HEK293 (cell line): ENCODE measurements around the gene KLHL14.
A peak's percentile ranks its signal among the peaks of the same experiment; 100 is the strongest.

ENCODE experiments used
- CTCF ChIA-PET: fragments of 350-600 bp; formaldehyde crosslinking; extraction: SDS; loops from one replicate; lab custom pipeline; 2021; ENCODE audit warnings: antibody characterized with exemption; lab: Yijun Ruan, JAX
- POLR2A ChIA-PET: fragments of 300-600 bp; formaldehyde crosslinking; extraction: SDS; loops from one replicate; lab custom pipeline; 2020; ENCODE audit warnings: antibody characterized with exemption, inconsistent platforms; lab: Yijun Ruan, JAX
- H3K27ac ChIP-seq: fragments of 200-500 bp; sonication (Bioruptor generic); 2 replicates; pipeline ENCODE4 v1.5.1; 2014; ENCODE audit warnings: low read depth, low read length, control low read depth, inconsistent platforms; ENCODE audit errors: extremely low read depth
- H3K36me3 ChIP-seq, 2 experiments: fragments of 200-500 bp in 1 of 2; sonication (Bioruptor generic) in 1 of 2; 1 replicate in 1 of 2; 2 replicates in 1 of 2; pipeline ENCODE4 v1.5.1; 2014 to 2017; ENCODE audit warnings: inconsistent platforms in 2 of 2, low read length in 2 of 2; ENCODE audit not compliant: control insufficient read depth in 2 of 2, insufficient read depth in 1 of 2
- H3K4me1 ChIP-seq: fragments of 200-500 bp; sonication (Bioruptor generic); 2 replicates; pipeline ENCODE4 v1.5.1; 2014; ENCODE audit warnings: mild to moderate bottlenecking, low read length, inconsistent platforms; ENCODE audit not compliant: control insufficient read depth, insufficient read depth
- H3K4me3 ChIP-seq: 2 replicates; pipeline ENCODE4 v1.5.1; 2011; ENCODE audit warnings: low read depth, mild to moderate bottlenecking, control low read depth, low read length, moderate library complexity
- H3K9me3 ChIP-seq: fragments of 200-500 bp; sonication (Bioruptor generic); 2 replicates; pipeline ENCODE4 v1.5.1; 2014; ENCODE audit warnings: low read depth, low read length, inconsistent platforms; ENCODE audit not compliant: control insufficient read depth, insufficient read depth
- GLI2 ChIP-seq: fragments of 450-650 bp; formaldehyde crosslinking; IDR thresholded peaks from 2 replicates; pipeline ENCODE4; 2017; ENCODE audit warnings: missing biosample characterization, missing genetic modification characterization, low read depth, borderline replicate concordance
- REPIN1 ChIP-seq: fragments of 450-650 bp; formaldehyde crosslinking; IDR thresholded peaks from 2 replicates; pipeline ENCODE4 v1.5.1; 2017; ENCODE audit warnings: missing biosample characterization, missing genetic modification characterization, low read depth
- TRIM28 ChIP-seq: IDR thresholded peaks from 2 replicates; pipeline ENCODE4 v1.6.1; 2011; ENCODE audit warnings: low read length, control low read depth, borderline replicate concordance
- ZBTB48 ChIP-seq: fragments of 450-650 bp; formaldehyde crosslinking; IDR thresholded peaks from 2 replicates; pipeline ENCODE4 v1.5.1; 2016; ENCODE audit warnings: missing biosample characterization, missing genetic modification characterization
- ZBTB7A ChIP-seq: fragments of 450-650 bp; formaldehyde crosslinking; IDR thresholded peaks from 2 replicates; pipeline ENCODE4 v1.5.1; 2016; ENCODE audit warnings: low read depth, missing biosample characterization, missing genetic modification characterization
- ZFP37 ChIP-seq: fragments of 450-650 bp; formaldehyde crosslinking; IDR thresholded peaks from 2 replicates; pipeline ENCODE4 v1.5.1; 2016; ENCODE audit warnings: missing biosample characterization, missing genetic modification characterization
- ZIC2 ChIP-seq: fragments of 450-650 bp; formaldehyde crosslinking; IDR thresholded peaks from 2 replicates; pipeline ENCODE4 v1.5.1; 2016; ENCODE audit warnings: missing biosample characterization, missing genetic modification characterization
- ZNF2 ChIP-seq: fragments of 450-650 bp; formaldehyde crosslinking; IDR thresholded peaks from 2 replicates; pipeline ENCODE4 v1.5.1; 2016; ENCODE audit warnings: missing biosample characterization, missing genetic modification characterization
- ZNF324 ChIP-seq: fragments of 450-650 bp; formaldehyde crosslinking; IDR thresholded peaks from 2 replicates; pipeline ENCODE4 v1.5.1; 2016; ENCODE audit warnings: missing biosample characterization, missing genetic modification characterization
- ZNF473 ChIP-seq: fragments of 450-650 bp; formaldehyde crosslinking; IDR thresholded peaks from 2 replicates; pipeline ENCODE4 v1.5.1; 2017; ENCODE audit warnings: missing biosample characterization, missing genetic modification characterization
- ZNF624 ChIP-seq: fragments of 450-650 bp; formaldehyde crosslinking; IDR thresholded peaks from 2 replicates; pipeline ENCODE4 v1.5.1; 2017; ENCODE audit warnings: missing biosample characterization, missing genetic modification characterization
- ZNF791 ChIP-seq: fragments of 450-650 bp; formaldehyde crosslinking; IDR thresholded peaks from 2 replicates; pipeline ENCODE4 v1.5.1; 2016; ENCODE audit warnings: missing biosample characterization, missing genetic modification characterization
- ZNF830 ChIP-seq: fragments of 450-650 bp; IDR thresholded peaks from 2 replicates; pipeline ENCODE4 v1.5.0; 2018; ENCODE audit warnings: missing biosample characterization, missing genetic modification characterization, low read depth, mild to moderate bottlenecking, moderate library complexity
- ZSCAN23 ChIP-seq: fragments of 450-650 bp; formaldehyde crosslinking; IDR thresholded peaks from 2 replicates; pipeline ENCODE4 v1.5.1; 2016; ENCODE audit warnings: missing biosample characterization, missing genetic modification characterization
- TF ChIP-seq, protein P1 (sequence below): fragments of 450-650 bp; formaldehyde crosslinking; IDR thresholded peaks from 2 replicates; pipeline ENCODE4 v1.5.1; 2017; ENCODE audit warnings: missing biosample characterization, missing genetic modification characterization
- TF ChIP-seq, protein P2 (sequence below): fragments of 450-650 bp; formaldehyde crosslinking; IDR thresholded peaks from 2 replicates; pipeline ENCODE4 v1.5.1; 2017; ENCODE audit warnings: missing biosample characterization, missing genetic modification characterization
- TF ChIP-seq, protein P3 (sequence below): fragments of 450-650 bp; formaldehyde crosslinking; IDR thresholded peaks from 2 replicates; pipeline ENCODE4 v1.5.1; 2017; ENCODE audit warnings: missing biosample characterization, missing genetic modification characterization
- TF ChIP-seq, protein P4 (sequence below): fragments of 450-650 bp; IDR thresholded peaks from 2 replicates; pipeline ENCODE4 v1.5.1; 2018; ENCODE audit warnings: missing biosample characterization, missing genetic modification characterization
- TF ChIP-seq, protein P5 (sequence below): fragments of 450-650 bp; formaldehyde crosslinking; IDR thresholded peaks from 2 replicates; pipeline ENCODE4 v1.5.1; 2017; ENCODE audit warnings: missing biosample characterization, missing genetic modification characterization
- TF ChIP-seq, protein P6 (sequence below): IDR thresholded peaks from 2 replicates; pipeline ENCODE4 v1.6.1; 2011; ENCODE audit warnings: mild to moderate bottlenecking, low read depth, low read length, borderline replicate concordance

Gene KLHL14

DNA sequence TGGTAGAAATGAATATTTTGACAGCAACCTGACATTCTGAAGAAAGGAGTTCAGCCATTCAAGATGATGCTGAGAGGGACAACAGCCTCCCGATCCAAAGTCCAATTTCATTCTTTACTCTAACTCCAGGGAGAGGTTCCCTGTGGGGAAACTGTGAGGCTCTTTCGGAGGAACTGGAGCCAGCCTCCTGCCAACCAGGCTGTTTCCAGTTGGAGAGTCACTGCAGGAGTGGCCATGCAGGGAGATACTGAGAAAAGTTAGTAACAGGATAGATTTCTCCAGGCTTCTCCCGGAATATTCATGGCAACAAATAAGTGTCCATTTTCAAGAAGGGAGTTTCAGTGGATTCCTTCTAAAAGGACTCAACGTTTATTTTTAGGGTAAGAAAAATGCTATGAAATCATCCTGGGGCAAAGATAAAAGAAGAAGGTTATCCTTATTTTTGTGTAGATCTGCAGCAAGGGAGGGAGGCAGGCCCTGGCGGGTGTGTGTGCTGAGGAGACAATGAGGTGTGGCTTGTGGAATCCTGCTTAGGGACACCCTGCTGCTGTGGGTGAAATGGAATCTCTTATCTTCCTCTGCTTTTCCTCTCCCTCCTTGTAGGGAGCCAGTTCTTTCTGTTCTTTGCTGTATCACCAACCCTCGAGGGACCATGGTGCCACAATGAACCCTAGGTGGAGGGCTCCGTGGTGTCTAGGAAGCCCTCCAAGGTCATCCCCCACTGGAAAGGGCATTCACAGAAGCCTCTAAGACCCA is 18.1 kb downstream of the KLHL14 start:
- CTCF ChIA-PET = interaction anchor here (0.6 to 1.3 kb wide), 2 partner anchors 40 to 114 kb away, joined by 3 to 5 read pairs; no protein-coding TSS in a partner anchor
- H3K9me3 ChIP-seq = no peaks in the 10 kb centered on the region
- TF ChIP-seq ZNF473 (tag by site-specific recombination) = no peak
- TF ChIP-seq ZBTB48 (tag by site-specific recombination) = 0 out of 2 replicates have a peak, but pooled peaks have one; percentile 47
- TF ChIP-seq, protein P1, sequence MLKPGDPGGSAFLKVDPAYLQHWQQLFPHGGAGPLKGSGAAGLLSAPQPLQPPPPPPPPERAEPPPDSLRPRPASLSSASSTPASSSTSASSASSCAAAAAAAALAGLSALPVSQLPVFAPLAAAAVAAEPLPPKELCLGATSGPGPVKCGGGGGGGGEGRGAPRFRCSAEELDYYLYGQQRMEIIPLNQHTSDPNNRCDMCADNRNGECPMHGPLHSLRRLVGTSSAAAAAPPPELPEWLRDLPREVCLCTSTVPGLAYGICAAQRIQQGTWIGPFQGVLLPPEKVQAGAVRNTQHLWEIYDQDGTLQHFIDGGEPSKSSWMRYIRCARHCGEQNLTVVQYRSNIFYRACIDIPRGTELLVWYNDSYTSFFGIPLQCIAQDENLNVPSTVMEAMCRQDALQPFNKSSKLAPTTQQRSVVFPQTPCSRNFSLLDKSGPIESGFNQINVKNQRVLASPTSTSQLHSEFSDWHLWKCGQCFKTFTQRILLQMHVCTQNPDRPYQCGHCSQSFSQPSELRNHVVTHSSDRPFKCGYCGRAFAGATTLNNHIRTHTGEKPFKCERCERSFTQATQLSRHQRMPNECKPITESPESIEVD (tag by site-specific recombination) = no peak
- TF ChIP-seq, protein P2, sequence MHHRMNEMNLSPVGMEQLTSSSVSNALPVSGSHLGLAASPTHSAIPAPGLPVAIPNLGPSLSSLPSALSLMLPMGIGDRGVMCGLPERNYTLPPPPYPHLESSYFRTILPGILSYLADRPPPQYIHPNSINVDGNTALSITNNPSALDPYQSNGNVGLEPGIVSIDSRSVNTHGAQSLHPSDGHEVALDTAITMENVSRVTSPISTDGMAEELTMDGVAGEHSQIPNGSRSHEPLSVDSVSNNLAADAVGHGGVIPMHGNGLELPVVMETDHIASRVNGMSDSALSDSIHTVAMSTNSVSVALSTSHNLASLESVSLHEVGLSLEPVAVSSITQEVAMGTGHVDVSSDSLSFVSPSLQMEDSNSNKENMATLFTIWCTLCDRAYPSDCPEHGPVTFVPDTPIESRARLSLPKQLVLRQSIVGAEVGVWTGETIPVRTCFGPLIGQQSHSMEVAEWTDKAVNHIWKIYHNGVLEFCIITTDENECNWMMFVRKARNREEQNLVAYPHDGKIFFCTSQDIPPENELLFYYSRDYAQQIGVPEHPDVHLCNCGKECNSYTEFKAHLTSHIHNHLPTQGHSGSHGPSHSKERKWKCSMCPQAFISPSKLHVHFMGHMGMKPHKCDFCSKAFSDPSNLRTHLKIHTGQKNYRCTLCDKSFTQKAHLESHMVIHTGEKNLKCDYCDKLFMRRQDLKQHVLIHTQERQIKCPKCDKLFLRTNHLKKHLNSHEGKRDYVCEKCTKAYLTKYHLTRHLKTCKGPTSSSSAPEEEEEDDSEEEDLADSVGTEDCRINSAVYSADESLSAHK = no peak
- TF ChIP-seq ZNF324 (tag by site-specific recombination) = no peak
- TF ChIP-seq ZIC2 (tag by site-specific recombination) = peak; percentile 46
- POLR2A ChIA-PET = no interaction called here
- H3K4me1 ChIP-seq = no peaks in the 10 kb centered on the region
- no peak overlapping the region for H3K27ac ChIP-seq
- H3K4me3 ChIP-seq = no peak overlapping the region
- no peaks in the 10 kb centered on the region for H3K36me3 ChIP-seq

DNA sequence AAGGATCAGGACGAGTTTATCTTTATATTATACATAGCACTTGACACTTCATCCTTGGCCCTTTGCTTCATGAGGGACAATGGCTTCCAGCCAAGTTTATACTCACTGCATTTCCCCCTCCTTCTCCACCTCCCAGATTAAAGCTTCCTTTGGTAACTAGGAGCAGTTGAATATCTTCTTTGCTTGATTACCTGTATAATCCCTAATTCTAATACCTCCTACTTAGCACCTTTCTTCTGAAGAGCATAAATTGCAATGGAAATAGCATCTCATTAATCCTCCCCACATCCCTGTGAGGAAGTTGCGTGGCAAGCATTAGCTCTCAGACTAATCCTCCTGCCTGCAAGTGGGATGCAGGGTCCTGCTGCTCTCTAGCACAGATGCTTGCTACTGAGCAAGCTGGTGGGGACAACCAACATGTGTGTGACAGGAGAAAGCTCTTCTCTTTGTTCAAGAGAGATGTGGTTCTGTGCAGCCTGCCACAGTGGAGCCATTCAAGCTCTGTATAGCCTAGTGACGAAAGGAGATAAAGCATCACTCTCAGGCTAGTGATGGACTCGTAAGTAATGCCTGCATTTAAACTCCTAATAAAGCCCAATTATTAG is 19.1 kb downstream of the KLHL14 start:
- no peak overlapping the region for H3K4me3 ChIP-seq
- no peak overlapping the region for H3K27ac ChIP-seq
- ChIA-PET POLR2A (no interaction called here), CTCF (interaction anchor here (0.5 to 1.7 kb wide), 3 partner anchors 39 to 115 kb away, joined by 3 to 6 read pairs (median 3); no protein-coding TSS in a partner anchor)
- TF ChIP-seq ZSCAN23 (tag by site-specific recombination) = no peak
- TF ChIP-seq ZNF791 (tag by site-specific recombination) = no peak
- TF ChIP-seq, protein P3, sequence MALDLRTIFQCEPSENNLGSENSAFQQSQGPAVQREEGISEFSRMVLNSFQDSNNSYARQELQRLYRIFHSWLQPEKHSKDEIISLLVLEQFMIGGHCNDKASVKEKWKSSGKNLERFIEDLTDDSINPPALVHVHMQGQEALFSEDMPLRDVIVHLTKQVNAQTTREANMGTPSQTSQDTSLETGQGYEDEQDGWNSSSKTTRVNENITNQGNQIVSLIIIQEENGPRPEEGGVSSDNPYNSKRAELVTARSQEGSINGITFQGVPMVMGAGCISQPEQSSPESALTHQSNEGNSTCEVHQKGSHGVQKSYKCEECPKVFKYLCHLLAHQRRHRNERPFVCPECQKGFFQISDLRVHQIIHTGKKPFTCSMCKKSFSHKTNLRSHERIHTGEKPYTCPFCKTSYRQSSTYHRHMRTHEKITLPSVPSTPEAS = no peak
- TF ChIP-seq, protein P4, sequence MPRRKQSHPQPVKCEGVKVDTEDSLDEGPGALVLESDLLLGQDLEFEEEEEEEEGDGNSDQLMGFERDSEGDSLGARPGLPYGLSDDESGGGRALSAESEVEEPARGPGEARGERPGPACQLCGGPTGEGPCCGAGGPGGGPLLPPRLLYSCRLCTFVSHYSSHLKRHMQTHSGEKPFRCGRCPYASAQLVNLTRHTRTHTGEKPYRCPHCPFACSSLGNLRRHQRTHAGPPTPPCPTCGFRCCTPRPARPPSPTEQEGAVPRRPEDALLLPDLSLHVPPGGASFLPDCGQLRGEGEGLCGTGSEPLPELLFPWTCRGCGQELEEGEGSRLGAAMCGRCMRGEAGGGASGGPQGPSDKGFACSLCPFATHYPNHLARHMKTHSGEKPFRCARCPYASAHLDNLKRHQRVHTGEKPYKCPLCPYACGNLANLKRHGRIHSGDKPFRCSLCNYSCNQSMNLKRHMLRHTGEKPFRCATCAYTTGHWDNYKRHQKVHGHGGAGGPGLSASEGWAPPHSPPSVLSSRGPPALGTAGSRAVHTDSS (tag by site-specific recombination) = no peak
- no peak for TF ChIP-seq ZNF2
- no peak for TF ChIP-seq REPIN1 (tag by site-specific recombination)
- TF ChIP-seq ZNF830 (tag by site-specific recombination) = no peak
- no peak for TF ChIP-seq ZFP37 (tag by site-specific recombination)
- no peak for TF ChIP-seq ZNF624
- peak; percentile 94; the same call in 1 of the 2 replicates for TF ChIP-seq TRIM28
- TF ChIP-seq, protein P5, sequence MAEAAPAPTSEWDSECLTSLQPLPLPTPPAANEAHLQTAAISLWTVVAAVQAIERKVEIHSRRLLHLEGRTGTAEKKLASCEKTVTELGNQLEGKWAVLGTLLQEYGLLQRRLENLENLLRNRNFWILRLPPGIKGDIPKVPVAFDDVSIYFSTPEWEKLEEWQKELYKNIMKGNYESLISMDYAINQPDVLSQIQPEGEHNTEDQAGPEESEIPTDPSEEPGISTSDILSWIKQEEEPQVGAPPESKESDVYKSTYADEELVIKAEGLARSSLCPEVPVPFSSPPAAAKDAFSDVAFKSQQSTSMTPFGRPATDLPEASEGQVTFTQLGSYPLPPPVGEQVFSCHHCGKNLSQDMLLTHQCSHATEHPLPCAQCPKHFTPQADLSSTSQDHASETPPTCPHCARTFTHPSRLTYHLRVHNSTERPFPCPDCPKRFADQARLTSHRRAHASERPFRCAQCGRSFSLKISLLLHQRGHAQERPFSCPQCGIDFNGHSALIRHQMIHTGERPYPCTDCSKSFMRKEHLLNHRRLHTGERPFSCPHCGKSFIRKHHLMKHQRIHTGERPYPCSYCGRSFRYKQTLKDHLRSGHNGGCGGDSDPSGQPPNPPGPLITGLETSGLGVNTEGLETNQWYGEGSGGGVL (tag by site-specific recombination) = peak; percentile 23; the same call in 1 of the 2 replicates
- TF ChIP-seq, protein P6, sequence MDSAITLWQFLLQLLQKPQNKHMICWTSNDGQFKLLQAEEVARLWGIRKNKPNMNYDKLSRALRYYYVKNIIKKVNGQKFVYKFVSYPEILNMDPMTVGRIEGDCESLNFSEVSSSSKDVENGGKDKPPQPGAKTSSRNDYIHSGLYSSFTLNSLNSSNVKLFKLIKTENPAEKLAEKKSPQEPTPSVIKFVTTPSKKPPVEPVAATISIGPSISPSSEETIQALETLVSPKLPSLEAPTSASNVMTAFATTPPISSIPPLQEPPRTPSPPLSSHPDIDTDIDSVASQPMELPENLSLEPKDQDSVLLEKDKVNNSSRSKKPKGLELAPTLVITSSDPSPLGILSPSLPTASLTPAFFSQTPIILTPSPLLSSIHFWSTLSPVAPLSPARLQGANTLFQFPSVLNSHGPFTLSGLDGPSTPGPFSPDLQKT = no peak
- no peak for TF ChIP-seq GLI2 (tag by site-specific recombination)
- TF ChIP-seq ZBTB7A (tag by site-specific recombination) = no peak
- H3K9me3 ChIP-seq = no peaks in the 10 kb centered on the region
- no peaks in the 10 kb centered on the region for H3K36me3 ChIP-seq
- H3K4me1 ChIP-seq = no peaks in the 10 kb centered on the region
